ENCODE results near the gene MT1M. TPM values are rescaled to one million over a fixed set of nuclear protein-coding genes. Genes with fewer than 3 reads are reported as not detected.

Gene MT1M
- total and polyA plus RNA-seq, 2 of the 4 experiments (the other 2 are of a cell fraction) = 0.10 TPM; not detected in 1

GRCh38 chr16:56594292-56594619 is 38.2 kb upstream of the MT1M start:
- Histone ChIP-seq H3K36me3 (ENCODE audit: control insufficient read depth, insufficient read depth, low read length) (no peaks in the 10 kb centered on the region), H4K20me1 (ENCODE audit: insufficient read depth, low read length) (no peaks in the 10 kb centered on the region), H2AK5ac (ENCODE audit: low read depth, low read length) (no peak overlapping the region), H3K4ac (ENCODE audit: low read depth, low read length) (no peak overlapping the region), H2BK20ac (ENCODE audit: low read depth, low read length) (no peak overlapping the region), H2AFZ (replicated peaks; ENCODE audit: low read length, poor library complexity) (no peak overlapping the region), H3K18ac (ENCODE audit: low read depth, low read length) (no peak overlapping the region), H3K4me2 (ENCODE audit: low read depth, low read length) (no peak overlapping the region), H2BK120ac (ENCODE audit: low read depth, low read length) (no peak overlapping the region), H4K91ac (ENCODE audit: insufficient read depth, low read depth, low read length) (no peak overlapping the region), H3K56ac (ENCODE audit: extremely low read depth, insufficient read depth, low read length) (no peak overlapping the region), H2BK15ac (ENCODE audit: low read depth, low read length) (no peak overlapping the region), H3K27me3 (ENCODE audit: control insufficient read depth, insufficient read depth, low read length) (peaks cover 24% of the 10 kb centered on the region), H3K4me3 (ENCODE audit: insufficient read depth, low read depth, low read length) (no peak overlapping the region), H3K4me1 (ENCODE audit: control insufficient read depth, insufficient read depth, low read length) (peaks cover 2% of the 10 kb centered on the region; the same call in 1 of the 2 replicates), H3K79me1 (ENCODE audit: low read depth in 1 of 2, low read length in 2 of 2) (no peaks in the 10 kb centered on the region), H3K23ac (ENCODE audit: low read depth, low read length) (no peak overlapping the region), H3K9me1 (ENCODE audit: insufficient read depth, low read length) (no peaks in the 10 kb centered on the region), H3K14ac (replicated peaks; ENCODE audit: low read depth, low read length) (no peak overlapping the region), H2BK5ac (ENCODE audit: low read depth, low read length, poor library complexity, severe bottlenecking) (no peak overlapping the region), H3K27ac (ENCODE audit: insufficient read depth, low read length) (no peak overlapping the region), H4K8ac (ENCODE audit: low read depth in 2 of 2, low read length in 2 of 2) (no peak overlapping the region), H4K5ac (ENCODE audit: low read depth, low read length) (no peak overlapping the region), H3K9me3 (ENCODE audit: control insufficient read depth, insufficient read depth, low read length) (0 out of 2 replicates have a peak, but pooled peaks cover 3% of the 10 kb centered on the region), H2AK9ac (replicated peaks; ENCODE audit: low read depth, low read length, poor library complexity) (no peak overlapping the region), H3K9ac (ENCODE audit: low read depth, low read length) (no peak overlapping the region)
- CTCF ChIA-PET = interaction anchor here (1.0 kb wide), 1 partner anchor 9 kb away, joined by 3 read pairs; no protein-coding TSS in a partner anchor
- ATAC-seq (ENCODE audit: low read depth) (no peak), DNase-seq (no peak)
- POLR2A ChIA-PET (ENCODE audit: unreplicated experiment) = no interaction called here
- dilution Hi-C loops (cut with HindIII; ENCODE audit: low sequenced_read_pairs, unreplicated experiment) (no loop called here), intact Hi-C loops (cut with micrococcal nuclease) (no loop called here), in situ Hi-C loops (cut with MboI; ENCODE audit: low sequenced_read_pairs) (no loop called here)
- BruUV-seq (replicated peaks) = no TSS peak
- no peak for TF ChIP-seq BHLHE40 (IDR thresholded peaks at IDR 0.05; ENCODE audit: low read depth, low read length)
- no peak for TF ChIP-seq CHD1 (IDR thresholded peaks at IDR 0.05; ENCODE audit: low read depth, low read length)
- no peak for TF ChIP-seq NFE2L2 (IDR thresholded peaks at IDR 0.05; ENCODE audit: low read depth, low read length)
- TF ChIP-seq SMC3 (IDR thresholded peaks at IDR 0.05; ENCODE audit: low read depth, low read length) = no peak
- TF ChIP-seq MXI1 (IDR thresholded peaks at IDR 0.05; ENCODE audit: borderline replicate concordance, low read depth, low read length) = no peak
- TF ChIP-seq RAD21 (IDR thresholded peaks at IDR 0.05; ENCODE audit: low read length) = no peak
- TF ChIP-seq POLR2A (IDR thresholded peaks at IDR 0.05; ENCODE audit: low read depth, low read length) = no peak
- no peak for TF ChIP-seq MAZ (IDR thresholded peaks at IDR 0.05; ENCODE audit: borderline replicate concordance, low read depth, low read length)
- TF ChIP-seq RCOR1 (IDR thresholded peaks at IDR 0.05; ENCODE audit: insufficient replicate concordance, low read length) = no peak
- WGBS, 2 experiments (ENCODE audit: extremely low coverage in 2 of 2, insufficient read length in 1 of 2) = no CpG with 5 or more reads among the region's 5 CpGs
